Measurements from ENCODE around the gene ZBED3.
"Not testable (repeated sequence)": the region's sequence is repeated elsewhere in the genome, so short reads cannot be mapped to it uniquely, and the experiment has no call there.

Gene ZBED3

DNA sequence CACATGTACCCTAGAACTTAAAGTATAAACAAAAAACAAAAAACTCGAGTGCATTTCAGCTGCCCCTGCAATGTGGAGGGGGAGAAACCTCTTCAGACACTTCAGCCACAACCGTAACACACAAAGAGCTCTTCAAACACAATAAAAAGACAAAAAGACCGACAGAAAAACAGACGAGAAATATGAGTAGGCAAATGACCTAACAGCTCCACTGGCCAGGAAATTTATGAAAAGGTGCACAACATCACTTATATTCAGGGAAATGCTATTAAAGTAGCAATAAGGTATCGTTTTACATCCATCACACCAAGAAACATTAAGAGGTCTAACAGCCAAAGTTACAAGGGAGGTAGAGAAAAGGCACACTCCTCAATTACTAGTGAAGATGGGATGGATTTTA, 6.2 kb downstream of the ZBED3 start:
- no peak overlapping the region for H3K4me3 ChIP-seq (ENCODE audit: low read depth, low read length)
- TF ChIP-seq, protein P1, sequence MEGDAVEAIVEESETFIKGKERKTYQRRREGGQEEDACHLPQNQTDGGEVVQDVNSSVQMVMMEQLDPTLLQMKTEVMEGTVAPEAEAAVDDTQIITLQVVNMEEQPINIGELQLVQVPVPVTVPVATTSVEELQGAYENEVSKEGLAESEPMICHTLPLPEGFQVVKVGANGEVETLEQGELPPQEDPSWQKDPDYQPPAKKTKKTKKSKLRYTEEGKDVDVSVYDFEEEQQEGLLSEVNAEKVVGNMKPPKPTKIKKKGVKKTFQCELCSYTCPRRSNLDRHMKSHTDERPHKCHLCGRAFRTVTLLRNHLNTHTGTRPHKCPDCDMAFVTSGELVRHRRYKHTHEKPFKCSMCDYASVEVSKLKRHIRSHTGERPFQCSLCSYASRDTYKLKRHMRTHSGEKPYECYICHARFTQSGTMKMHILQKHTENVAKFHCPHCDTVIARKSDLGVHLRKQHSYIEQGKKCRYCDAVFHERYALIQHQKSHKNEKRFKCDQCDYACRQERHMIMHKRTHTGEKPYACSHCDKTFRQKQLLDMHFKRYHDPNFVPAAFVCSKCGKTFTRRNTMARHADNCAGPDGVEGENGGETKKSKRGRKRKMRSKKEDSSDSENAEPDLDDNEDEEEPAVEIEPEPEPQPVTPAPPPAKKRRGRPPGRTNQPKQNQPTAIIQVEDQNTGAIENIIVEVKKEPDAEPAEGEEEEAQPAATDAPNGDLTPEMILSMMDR (IDR thresholded peaks at IDR 0.05; ENCODE audit: low read depth, low read length, missing control alignments) = no peak
- in situ Hi-C loops (cut with HindIII; ENCODE audit: low sequenced_read_pairs) = no loop called here
- DNase-seq (ENCODE audit: low read depth) = no peak

- H3K4me3 ChIP-seq (ENCODE audit: low read depth, low read length); in situ Hi-C loops (cut with HindIII; ENCODE audit: low sequenced_read_pairs); DNase-seq (ENCODE audit: low read depth): not testable (repeated sequence)
Observed at GRCh38 chr5:77080479-77080878, 6.6 kb downstream of the ZBED3 start.

GRCh38 chr5:77077829-77078176, 9.3 kb downstream of the ZBED3 start:
- in situ Hi-C loops (cut with HindIII; ENCODE audit: low sequenced_read_pairs) = no loop called here
- TF ChIP-seq, protein P1 (IDR thresholded peaks at IDR 0.05; ENCODE audit: low read depth, low read length, missing control alignments) = no peak
- peak overlapping the region; percentile 36 for H3K4me3 ChIP-seq (ENCODE audit: low read depth, low read length)
- no peak for DNase-seq (ENCODE audit: low read depth)

DNA sequence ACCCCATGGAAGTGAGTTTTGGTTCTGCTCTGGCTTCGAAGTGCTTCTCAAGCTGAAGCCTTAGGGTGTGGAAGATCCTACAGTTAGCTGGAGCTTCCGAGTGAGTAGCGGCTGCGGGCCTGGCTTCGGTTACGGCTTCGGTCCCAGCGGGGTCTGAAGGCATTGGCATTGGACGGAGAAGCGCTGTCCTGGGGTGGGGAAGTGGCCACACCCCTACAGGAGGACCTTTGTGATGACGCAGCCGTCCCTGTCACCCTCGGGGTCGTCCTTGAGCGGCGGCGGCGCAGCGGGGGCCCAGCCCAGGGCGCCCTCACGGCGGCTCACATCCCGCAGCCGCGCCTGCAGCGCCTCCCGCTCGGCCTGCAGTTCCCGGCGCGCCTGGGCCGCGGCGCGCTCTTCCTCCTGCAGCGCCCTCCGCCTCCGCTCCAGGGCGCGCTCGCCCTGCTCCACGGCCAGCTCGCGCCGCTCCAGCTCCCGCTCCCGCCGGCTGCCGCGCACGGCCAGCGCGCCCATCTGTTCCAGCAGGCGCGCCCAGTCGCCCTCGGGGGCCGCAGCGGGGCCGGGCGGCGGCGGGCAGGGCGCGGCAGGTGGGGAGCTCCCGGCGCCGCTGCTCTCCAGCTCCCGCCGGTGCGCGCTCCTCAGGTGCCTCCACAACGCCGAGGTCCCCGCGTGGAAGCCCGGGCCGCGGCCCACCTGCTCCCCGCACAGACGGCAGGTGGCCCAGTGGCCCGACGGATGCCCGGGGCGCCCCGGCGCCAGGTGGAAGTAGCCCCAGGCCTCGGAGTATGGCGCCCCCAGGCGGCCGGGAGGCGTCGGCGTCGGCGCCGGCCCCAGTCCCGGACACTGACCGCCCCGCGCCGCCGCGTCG, 9.9 kb downstream of the ZBED3 start:
- H3K4me3 ChIP-seq (ENCODE audit: low read depth, low read length) = peak overlapping the region; percentile 36
- TF ChIP-seq, protein P1 (IDR thresholded peaks at IDR 0.05; ENCODE audit: low read depth, low read length, missing control alignments) = peak; percentile 50
- DNase-seq (ENCODE audit: low read depth) = no peak
- in situ Hi-C loops (cut with HindIII; ENCODE audit: low sequenced_read_pairs) = no loop called here

DNA sequence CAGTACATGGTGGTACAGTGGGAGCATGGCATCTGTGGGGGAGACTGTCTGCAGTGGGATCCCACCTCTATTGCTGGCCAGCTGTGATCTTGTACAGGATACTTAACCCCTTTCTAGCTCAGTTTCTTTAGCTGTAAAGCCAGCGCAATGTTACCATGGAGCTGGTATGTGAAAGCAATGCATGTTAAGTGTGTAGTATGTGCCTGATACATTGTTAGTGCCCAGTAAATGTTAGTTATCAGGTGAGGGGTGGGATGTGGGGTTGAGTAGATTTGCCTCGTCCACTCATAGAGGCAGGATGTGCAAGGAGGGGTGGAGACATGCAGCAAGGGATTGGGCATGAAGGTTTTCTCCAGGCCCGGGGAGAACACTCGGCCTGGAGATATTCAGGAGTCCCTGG, 12.3 kb downstream of the ZBED3 start:
- no peak overlapping the region for H3K4me3 ChIP-seq (ENCODE audit: low read depth, low read length)
- TF ChIP-seq, protein P1 (IDR thresholded peaks at IDR 0.05; ENCODE audit: low read depth, low read length, missing control alignments) = no peak
- in situ Hi-C loops (cut with HindIII; ENCODE audit: low sequenced_read_pairs) = no loop called here
- DNase-seq (ENCODE audit: low read depth) = no peak

DNA sequence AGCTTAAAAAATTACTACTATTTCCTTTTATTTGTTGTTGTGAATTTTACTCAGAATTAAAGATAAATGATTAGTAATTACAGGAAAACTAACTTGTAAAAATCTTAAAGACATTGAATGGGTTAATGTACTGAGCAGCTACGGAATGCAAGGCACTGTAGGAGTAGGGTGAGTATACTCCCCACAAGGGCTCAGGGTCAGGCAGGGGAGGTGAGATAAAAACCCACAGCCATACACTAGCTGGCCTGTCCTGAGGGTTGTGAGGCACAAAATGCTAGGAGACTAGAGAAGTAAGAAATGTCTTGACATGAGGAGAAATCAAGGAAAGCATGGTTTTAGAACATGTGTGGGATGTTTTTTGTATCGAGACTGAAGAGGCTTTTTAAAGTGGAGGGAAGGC, 13.4 kb downstream of the ZBED3 start:
- TF ChIP-seq, protein P1 (IDR thresholded peaks at IDR 0.05; ENCODE audit: low read depth, low read length, missing control alignments) = no peak
- no peak overlapping the region for H3K4me3 ChIP-seq (ENCODE audit: low read depth, low read length)
- in situ Hi-C loops (cut with HindIII; ENCODE audit: low sequenced_read_pairs) = no loop called here
- DNase-seq (ENCODE audit: low read depth) = no peak

DNA sequence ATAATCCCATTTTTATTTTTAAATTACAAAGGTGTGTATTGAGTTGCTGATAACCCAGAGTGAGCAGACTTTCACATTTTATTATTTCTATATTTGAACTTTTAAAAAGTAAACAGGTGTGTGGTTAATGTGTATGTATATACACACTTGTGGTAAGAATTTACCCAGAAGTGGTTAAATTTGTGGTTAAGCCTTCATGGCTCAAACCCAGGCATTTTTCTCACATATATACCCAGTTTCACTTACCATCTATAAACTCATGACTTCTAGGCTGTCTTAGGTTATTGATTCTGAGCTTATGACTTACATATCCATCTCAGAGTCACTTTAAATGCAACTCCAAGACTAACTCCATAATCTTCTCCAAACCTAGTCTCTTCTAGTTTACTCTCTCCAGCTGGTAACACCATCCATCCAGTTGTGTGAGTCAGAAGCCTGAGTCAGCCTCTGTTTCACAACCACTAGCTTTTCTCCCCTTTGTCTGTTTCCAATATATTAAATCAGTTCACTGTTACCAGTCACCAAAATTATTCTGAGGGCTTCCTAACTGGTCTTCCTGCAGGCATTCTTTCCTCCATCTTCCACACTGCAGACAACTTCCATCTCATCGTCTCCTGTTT, 20.2 kb downstream of the ZBED3 start:
- DNase-seq (ENCODE audit: low read depth) = peak; percentile 68
- no peak overlapping the region for H3K4me3 ChIP-seq (ENCODE audit: low read depth, low read length)
- in situ Hi-C loops (cut with HindIII; ENCODE audit: low sequenced_read_pairs) = no loop called here
- TF ChIP-seq, protein P1 (IDR thresholded peaks at IDR 0.05; ENCODE audit: low read depth, low read length, missing control alignments) = no peak
